Neural progenitor cell (in vitro differentiated cells): Measurements from ENCODE around the gene QSOX2.
A peak's percentile ranks its signal among the peaks of the same experiment; 100 is the strongest.

Experiments used
- EZH2phosphoT487 ChIP-seq: fragments of 200-600 bp; sonication (generic); IDR thresholded peaks from 2 replicates; pipeline ENCODE4 v1.6.1; 2017; ENCODE audit warnings: antibody characterized with exemption
- TF ChIP-seq, protein P1 (sequence below): fragments of 200-600 bp; sonication (generic); IDR thresholded peaks from 2 replicates; pipeline ENCODE4 v1.5.1; 2017; ENCODE audit warnings: antibody characterized with exemption, mild to moderate bottlenecking

DNA sequence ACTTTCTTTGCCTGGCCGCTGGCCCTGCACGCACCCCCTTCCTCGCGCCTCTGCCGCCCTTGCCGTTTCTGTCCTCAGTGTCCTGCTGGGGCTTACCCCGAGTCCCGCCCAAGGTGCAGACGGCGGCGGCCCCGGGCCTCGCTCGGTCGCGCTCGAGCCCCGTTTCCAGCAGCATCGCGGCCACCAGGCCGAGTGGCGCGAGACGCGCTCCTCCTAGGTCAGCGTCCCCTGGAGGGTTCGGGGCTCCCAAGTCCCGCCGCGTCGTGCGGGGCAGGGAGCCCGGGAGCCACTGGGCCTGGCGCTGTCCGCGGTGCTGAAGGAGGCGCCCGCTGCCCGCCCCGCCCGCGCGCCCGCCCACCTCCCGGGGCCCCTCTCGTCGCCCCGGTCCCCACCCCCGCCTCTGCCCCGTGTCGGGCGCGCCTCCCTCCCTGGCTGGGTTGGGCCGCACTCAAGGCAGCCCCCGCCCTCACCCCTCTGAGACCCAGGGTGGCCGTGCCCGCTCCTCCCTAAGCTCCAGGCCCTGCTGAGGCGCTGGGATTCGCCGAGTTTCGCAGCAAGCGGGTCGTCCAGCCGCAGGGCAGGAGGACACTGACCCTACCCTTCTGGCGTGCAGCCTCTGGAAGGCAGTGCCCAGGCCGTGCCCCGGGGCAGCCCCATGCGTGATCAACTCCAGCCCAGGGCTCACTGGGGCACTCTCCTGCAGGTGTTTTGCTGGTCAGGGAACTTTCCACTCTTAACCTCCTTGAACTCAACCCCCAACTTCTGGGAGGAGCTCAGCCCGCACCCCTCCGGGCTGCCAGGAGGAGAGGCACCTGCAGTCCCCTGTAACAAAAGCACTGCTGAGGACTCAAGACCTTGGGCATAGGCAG lies 40.5 kb downstream of the QSOX2 start, which contains the start of gene LHX3:
- TF ChIP-seq, protein P1, sequence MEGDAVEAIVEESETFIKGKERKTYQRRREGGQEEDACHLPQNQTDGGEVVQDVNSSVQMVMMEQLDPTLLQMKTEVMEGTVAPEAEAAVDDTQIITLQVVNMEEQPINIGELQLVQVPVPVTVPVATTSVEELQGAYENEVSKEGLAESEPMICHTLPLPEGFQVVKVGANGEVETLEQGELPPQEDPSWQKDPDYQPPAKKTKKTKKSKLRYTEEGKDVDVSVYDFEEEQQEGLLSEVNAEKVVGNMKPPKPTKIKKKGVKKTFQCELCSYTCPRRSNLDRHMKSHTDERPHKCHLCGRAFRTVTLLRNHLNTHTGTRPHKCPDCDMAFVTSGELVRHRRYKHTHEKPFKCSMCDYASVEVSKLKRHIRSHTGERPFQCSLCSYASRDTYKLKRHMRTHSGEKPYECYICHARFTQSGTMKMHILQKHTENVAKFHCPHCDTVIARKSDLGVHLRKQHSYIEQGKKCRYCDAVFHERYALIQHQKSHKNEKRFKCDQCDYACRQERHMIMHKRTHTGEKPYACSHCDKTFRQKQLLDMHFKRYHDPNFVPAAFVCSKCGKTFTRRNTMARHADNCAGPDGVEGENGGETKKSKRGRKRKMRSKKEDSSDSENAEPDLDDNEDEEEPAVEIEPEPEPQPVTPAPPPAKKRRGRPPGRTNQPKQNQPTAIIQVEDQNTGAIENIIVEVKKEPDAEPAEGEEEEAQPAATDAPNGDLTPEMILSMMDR = no peak
- TF ChIP-seq EZH2phosphoT487 = peak; percentile 74
